GM19455 (cell line): ENCODE data around the gene DDX18.
A peak's percentile ranks its signal among the peaks of the same experiment; 100 is the strongest.
"Not testable (repeated sequence)": the region's sequence is repeated elsewhere in the genome, so short reads cannot be mapped to it uniquely, and the experiment has no call there.

ENCODE experiments used
- ATAC-seq: cut with Tn5 transposase; IDR thresholded peaks from one replicate; pipeline ENCODE4 v1.9.1; 2021; ENCODE audit not compliant: unreplicated experiment

Gene DDX18

DNA sequence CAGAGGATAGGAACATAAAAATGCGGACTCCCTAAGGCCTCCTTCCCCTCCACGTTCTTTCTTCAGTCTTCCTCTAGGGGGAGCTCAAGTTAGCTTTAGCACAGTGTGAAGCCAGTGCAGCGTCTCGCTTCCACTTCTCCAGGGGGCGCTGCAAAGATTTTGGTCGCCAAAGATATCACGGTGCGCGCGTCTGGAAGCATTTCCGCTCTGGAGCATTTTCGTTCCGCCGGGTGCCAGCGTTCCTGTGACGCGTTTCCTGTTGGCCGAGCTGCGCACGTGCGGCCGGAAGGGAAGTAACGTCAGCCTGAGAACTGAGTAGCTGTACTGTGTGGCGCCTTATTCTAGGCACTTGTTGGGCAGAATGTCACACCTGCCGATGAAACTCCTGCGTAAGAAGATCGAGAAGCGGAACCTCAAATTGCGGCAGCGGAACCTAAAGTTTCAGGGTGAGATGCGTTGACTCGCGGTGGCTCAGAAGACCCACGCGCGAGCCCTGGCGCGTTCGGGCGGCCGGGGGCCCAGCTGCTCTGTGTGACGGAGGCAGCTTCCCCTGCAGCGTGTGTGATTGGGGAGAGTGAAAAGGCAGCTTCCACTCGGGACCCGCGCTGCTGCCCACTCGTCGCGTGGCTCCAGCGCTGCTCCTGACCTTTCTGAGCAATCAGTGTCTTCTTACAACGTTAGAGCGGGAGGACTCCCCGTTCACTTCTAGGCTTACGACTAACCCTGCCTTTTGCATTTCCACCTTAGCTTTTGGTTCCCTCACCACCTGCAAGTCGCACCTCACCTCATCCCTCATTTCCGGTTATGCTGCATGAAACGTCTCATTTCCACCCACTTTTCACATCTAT, at the start of gene DDX18:
DDX18 (plus strand) TSS at position 275 of the 848 bp plus-strand sequence; CDS start at position 362, 87 bp downstream.
- ATAC-seq = peak; percentile 98

DNA sequence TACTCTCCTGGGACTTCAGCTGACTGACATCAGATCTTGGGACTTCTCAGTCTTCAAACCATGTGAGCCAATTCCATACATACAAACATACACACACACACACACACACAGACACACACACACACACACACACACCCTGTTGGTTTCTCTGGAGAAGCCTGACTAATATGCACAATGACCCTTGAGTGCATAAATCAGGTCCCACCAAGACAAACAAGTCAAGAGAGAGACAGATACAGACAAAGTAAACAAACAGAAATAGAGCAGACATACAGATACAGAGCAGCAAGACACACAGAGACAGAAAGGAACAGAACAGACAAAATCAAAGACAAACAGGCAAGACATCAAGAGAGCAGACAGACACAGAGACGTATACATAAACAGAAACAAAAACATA, 43.8 kb upstream of the DDX18 start:
- ATAC-seq = no peak

DNA sequence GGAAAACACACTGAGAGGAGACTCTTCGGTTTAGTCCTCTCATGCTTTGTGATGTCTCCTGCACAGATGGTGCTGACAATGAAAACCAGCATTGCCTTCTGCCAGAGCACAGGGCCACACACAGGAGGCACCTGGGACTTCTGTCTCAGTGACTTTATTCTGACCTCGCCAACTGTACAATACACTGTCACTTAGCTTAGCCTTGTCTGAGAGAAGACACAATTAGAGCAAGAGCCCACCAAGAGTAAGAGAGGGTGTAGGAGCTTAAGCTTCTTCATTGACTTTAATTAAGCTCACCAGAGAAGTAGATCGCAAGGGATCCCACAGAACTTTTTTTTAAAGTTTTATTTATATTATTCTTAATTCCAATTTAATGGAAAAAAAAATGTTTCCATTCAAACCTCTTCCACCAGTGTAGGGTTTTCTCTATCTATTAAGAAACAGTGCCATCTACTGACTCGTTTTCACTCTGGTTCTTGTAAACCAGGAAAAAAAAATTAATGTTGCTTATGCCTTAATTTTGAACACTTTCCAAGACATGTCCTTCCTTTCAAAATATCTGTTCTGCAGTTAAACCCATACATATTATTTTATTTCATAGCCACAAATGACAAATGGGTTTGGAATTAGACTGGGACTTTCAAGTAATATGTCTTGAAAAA, 42.4 kb upstream of the DDX18 start:
- ATAC-seq = no peak

- no peak for ATAC-seq
Observed at GRCh38 chr2:117774716-117775115, 39.8 kb upstream of the DDX18 start.

DNA sequence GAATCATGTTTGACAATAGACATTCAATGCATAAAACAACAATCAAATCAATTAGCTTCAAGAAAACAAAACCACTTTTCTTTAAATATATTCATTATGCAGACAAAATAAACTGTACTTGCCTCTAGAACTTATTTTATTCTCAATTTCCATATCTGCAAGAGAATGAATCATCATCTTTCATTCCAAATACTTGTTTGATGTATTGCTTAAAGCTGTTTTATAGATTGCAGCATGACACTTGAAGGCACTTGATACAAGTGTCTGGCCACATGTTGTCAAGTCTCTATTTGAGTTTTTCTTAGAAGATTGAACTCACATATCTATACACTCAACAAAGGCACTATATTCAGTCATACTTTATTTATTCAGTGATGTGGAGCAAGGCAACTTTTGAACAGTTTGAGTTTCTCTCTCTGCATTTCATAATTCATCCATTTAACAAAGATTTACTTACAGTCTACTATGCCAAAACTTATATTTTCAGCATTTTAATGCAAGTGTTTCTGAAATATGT, 38.7 kb upstream of the DDX18 start:
- no peak for ATAC-seq

GRCh38 chr2:117776888-117777287, 37.6 kb upstream of the DDX18 start:
- ATAC-seq = no peak

- ATAC-seq = peak; percentile 80
Observed at GRCh38 chr2:117785740-117786139, 28.8 kb upstream of the DDX18 start.

DNA sequence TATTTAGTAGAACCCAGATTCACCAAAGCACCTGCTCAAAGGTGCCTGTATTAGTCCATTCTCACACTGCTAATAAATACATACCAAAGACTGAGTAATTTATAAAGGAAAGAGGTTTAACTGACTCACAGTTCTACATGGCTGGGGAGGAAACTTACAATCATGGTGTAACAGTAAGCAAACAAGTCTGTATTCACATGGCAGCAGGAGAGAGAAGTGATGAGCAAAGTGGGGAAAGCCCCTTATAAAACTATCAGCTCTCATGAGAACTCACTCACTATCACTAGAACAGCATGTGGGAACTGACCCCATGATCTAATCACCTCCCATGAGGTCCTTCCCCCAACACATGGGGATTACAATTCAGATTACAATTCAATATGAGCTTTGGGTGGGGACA, 28.0 kb upstream of the DDX18 start:
- no peak for ATAC-seq

DNA sequence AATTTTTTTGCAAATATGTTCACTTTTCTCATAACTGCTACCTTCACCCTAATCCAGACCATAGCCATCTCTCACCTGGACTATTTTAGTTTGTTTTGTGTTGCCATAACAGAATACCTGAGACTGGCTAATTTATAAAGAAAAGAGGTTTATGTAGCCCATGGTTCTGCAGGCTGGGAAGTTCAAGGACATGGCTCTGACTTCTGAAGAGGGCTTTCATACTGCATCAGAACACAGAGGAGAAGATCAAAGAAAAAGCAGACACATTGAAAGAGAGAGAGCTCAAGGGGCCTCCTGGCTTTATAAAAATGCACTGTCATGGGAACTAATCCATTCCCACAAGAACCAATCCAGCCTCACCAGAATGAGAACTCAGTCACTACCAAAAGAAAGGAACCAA, 25.0 kb upstream of the DDX18 start:
- no peak for ATAC-seq

DNA sequence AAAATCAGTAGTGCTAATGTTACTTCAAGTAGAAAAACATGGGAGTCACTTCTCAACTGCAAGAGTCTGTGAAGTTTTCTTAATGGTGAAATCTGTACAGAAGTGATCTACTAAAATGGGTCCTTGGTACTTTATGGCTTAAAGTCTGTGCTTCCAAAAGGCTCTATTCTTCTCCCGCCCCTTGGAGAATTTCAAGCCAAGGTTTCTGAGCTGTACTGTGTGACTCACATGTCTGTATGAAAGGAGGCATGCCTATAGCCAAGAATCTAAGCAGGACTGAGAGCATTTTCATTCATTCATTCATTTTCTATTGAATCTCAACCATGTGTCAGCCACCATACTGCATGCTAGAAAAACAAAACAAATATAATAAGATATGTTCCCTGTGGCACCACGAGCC, 19.8 kb upstream of the DDX18 start:
- no peak for ATAC-seq

DNA sequence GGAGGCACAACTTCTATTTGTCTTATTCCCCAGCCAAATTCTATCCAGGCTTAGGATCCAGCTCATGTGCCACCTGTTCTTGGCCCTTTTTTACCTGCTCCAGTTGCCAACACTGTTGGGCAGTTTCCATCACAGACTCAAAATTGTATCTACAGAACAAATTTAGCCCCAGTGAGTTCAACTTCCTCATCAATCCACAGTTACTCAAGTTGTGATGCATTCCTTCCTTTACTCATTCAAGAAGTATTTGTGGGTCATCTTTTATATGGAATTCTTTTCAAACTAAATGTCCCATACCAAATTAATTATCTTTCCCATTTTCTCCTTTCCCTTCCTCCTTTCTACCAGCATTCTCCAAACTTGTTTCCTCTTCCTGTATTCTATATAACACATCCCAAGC, 12.7 kb upstream of the DDX18 start:
- ATAC-seq = no peak

- ATAC-seq = not testable (repeated sequence)
Observed at GRCh38 chr2:117803644-117804325, 10.7 kb upstream of the DDX18 start.

DNA sequence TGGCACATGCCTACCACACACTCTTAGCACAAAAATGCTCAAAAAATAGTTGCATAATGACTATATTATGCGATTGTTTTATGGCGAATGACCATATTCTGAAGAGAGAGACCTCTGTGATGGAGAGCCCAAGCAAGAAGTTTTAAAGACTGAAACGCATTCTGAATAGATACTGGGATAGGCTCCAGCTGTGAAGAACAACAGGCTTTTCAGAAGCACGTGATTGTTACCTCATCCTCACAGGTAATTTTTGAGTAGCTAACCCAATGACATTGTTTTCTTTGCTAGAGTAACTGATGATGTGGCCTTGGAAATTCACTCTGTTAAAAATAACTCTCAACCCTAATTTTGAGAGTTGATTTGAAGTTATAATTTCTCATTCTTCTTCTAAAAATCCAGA, 2.0 kb upstream of the DDX18 start:
- ATAC-seq = no peak

GRCh38 chr2:117815946-117816345, 1.5 kb downstream of the DDX18 start:
- ATAC-seq = no peak

DNA sequence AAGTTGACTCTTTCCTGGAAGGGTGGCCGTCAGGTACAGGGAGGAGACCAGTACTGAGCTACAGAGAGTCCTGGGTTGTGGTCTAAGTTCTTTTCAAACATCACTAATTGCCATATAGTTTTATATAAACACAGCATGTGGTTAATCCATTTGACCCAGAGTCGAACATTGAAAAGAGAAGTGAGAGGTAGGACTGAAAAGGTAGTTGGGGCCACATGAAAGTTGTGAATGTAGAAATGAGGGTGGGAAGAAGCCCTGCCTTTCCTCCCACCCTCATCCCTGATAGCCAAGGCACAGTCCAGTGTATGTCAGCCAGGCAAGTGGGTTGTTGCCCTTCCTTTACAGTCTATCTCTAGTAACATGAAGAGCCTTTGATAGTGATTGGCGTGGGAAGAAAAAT, 4.4 kb downstream of the DDX18 start:
- no peak for ATAC-seq

GRCh38 chr2:117820444-117820843, 6.0 kb downstream of the DDX18 start:
- no peak for ATAC-seq

DNA sequence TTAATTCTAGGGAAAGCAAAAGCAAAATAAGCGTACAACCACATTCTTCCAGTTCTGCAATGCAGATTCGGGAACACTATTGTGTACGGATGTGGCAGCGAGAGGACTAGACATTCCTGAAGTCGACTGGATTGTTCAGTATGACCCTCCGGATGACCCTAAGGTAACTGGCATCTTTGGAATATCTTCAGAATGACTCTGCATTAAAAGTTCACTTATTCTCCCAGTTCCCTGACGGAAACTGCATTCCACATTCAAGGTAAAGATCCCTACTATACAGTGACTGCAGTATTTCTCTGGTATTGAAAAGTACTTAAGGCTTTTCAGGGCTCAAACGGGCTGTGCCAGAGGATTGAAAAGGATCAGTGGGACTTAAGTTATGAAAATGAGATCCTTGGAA, 10.9 kb downstream of the DDX18 start:
- no peak for ATAC-seq

GRCh38 chr2:117827464-117827863, 13.0 kb downstream of the DDX18 start:
- not testable (repeated sequence) for ATAC-seq

DNA sequence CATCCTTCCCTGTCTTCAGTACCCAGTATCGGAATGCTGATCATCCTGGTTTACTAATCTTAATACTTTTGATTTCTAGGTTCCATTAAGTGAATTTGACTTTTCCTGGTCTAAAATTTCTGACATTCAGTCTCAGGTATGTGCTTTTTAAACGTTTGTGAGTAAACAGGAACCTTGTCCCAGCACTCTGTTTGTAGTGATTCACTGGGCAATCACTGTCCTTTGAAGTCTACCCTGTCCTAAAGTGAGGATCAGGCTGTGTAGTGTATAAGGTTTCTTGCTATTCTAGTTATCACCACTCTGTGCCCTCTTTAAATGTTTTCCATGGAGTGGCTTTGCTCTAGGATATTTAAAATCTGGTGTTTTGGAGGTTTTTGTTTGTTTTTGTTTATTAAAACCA, 14.4 kb downstream of the DDX18 start:
- no peak for ATAC-seq

- ATAC-seq = no peak
Observed at GRCh38 chr2:117832332-117832731, 17.8 kb downstream of the DDX18 start.

DNA sequence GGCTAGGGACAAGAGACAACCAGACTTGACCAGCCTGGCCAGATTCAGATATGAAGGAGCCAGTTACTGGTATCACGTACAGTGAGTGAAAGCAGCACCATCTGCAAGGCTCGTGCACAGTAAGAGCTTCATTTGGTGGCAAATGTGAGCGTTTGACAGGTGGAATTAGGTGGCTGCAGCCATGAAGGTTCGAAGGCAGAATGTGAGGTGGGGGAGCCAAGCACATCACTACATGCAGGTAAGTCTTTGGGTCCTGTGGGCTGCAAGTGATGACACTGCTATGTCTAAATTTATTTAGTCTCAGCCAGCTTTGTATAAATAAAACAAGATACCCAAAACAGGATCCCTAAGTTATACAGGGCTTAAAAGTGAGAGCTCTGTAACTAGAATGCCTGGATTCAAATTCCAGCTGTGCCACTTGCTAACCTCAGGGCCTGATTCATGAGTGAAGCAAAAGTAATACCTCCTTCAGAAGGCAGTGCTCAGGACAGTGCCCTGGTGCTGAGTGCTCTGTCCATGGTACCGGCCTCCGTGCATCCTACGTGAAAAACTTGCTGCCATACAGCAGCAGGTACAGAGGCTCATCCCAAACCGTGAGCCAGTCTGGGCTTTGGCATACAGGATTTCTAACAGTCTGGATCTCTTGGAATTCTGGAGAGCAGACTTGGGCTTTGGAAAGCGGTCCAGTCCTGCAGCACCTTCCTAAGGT, 18.6 kb downstream of the DDX18 start:
- no peak for ATAC-seq
